Caco-2 (cell line): ENCODE results near the gene OVOL1. TPM values are rescaled to one million over a fixed set of nuclear protein-coding genes. Genes with fewer than 3 reads are reported as not detected.
A peak's percentile ranks its signal among the peaks of the same experiment; 100 is the strongest.

Experiments used
- BruUV-seq: library from RNA; stranded (reverse); fragments of 400-500 nt; replicated peaks from 2 replicates; lab custom pipeline; 2021; lab: Mats Ljungman, UMichigan
- CTCF ChIA-PET: fragments of 300-600 bp; sonication (Branson Sonifier 250); formaldehyde crosslinking; loops from one replicate; lab custom pipeline; 2022; ENCODE audit warnings: antibody characterized with exemption; lab: Charles Lee
- POLR2A ChIA-PET: fragments of 300-600 bp; sonication (Branson Sonifier 250); formaldehyde crosslinking; loops from one replicate; lab custom pipeline; 2022; ENCODE audit warnings: antibody characterized with exemption; lab: Charles Lee
- DNase-seq, 2 experiments: peaks; one replicate each; pipeline versions ENCODE4 v3.0.0 to v3.0.0-alpha.2; 2020 to 2022
- H3K27me3 ChIP-seq: replicated peaks from 2 replicates; pipeline ENCODE4 v1.6.0; 2011; ENCODE audit warnings: low read length; ENCODE audit not compliant: control insufficient read depth, insufficient read depth
- H3K36me3 ChIP-seq: 2 replicates; pipeline ENCODE4 v1.5.1; 2011; ENCODE audit warnings: low read length; ENCODE audit not compliant: control insufficient read depth, insufficient read depth
- H3K4me1 ChIP-seq: fragments of 250-450 bp; sonication (Bioruptor Pico); 2 replicates; pipeline ENCODE4 v1.5.1; 2020; ENCODE audit warnings: mild to moderate bottlenecking
- H3K4me3 ChIP-seq: 2 replicates; pipeline ENCODE4 v1.5.1; 2011; ENCODE audit warnings: low read depth, mild to moderate bottlenecking, control low read depth, low read length
- H3K9me3 ChIP-seq: fragments of 250-450 bp; sonication (Bioruptor Pico); 2 replicates; pipeline ENCODE4 v1.5.1; 2020; ENCODE audit warnings: mild to moderate bottlenecking, moderate library complexity
- H3K27ac Mint-ChIP-seq: one replicate; pipeline ENCODE4 v1.8.0; 2022; ENCODE audit warnings: mixed read lengths; ENCODE audit not compliant: unreplicated experiment
- H3K27me3 Mint-ChIP-seq: one replicate; pipeline ENCODE4 v1.8.0; 2022; ENCODE audit warnings: mixed read lengths; ENCODE audit not compliant: insufficient read depth, unreplicated experiment
- H3K36me3 Mint-ChIP-seq: one replicate; pipeline ENCODE4 v1.8.0; 2022; ENCODE audit warnings: mild to moderate bottlenecking, mixed read lengths; ENCODE audit not compliant: insufficient read depth, unreplicated experiment
- H3K4me1 Mint-ChIP-seq: one replicate; pipeline ENCODE4 v1.8.0; 2022; ENCODE audit warnings: low read depth, mixed read lengths; ENCODE audit not compliant: unreplicated experiment
- H3K4me3 Mint-ChIP-seq: one replicate; pipeline ENCODE4 v1.8.0; 2022; ENCODE audit warnings: mild to moderate bottlenecking, moderate library complexity, mixed read lengths; ENCODE audit not compliant: unreplicated experiment
- H3K9me3 Mint-ChIP-seq: one replicate; pipeline ENCODE4 v1.8.0; 2022; ENCODE audit warnings: mixed read lengths; ENCODE audit not compliant: unreplicated experiment
- CTCF ChIP-seq, 2 experiments: fragments of 200-600 bp in 1 of 2; IDR thresholded peaks; 1 replicate in 1 of 2; 2 replicates in 1 of 2; pipeline versions ENCODE4 v1.5.1 to v1.8.0; 2011 to 2022; ENCODE audit warnings: antibody characterized with exemption in 1 of 2, control low read depth in 1 of 2, inconsistent platforms in 1 of 2, low read depth in 1 of 2, low read length in 1 of 2, mild to moderate bottlenecking in 1 of 2, moderate library complexity in 1 of 2; ENCODE audit not compliant: insufficient read depth in 1 of 2, severe bottlenecking in 1 of 2, unreplicated experiment in 1 of 2
- intact Hi-C: fragments of 100-400 bp; cut with micrococcal nuclease; formaldehyde crosslinking; loops from one replicate; pipeline ENCODE4 v1.10.0; 2022; ENCODE audit not compliant: unreplicated experiment
- total RNA-seq: library from RNA; stranded (reverse); gene quantifications from 2 replicates; pipeline ENCODE4 v1.2.3, GENCODE V29; 2022

The OVOL1 gene
- total RNA-seq, 1 experiment from 2014 or later = 21.2 TPM

- Mint-ChIP-seq H3K27me3 (no peaks in the 10 kb centered on the region), H3K9me3 (peaks cover 9% of the 10 kb centered on the region), H3K4me3 (no peak overlapping the region), H3K27ac (peak overlapping the region; percentile 76), H3K36me3 (peaks cover 12% of the 10 kb centered on the region), H3K4me1 (peaks cover 39% of the 10 kb centered on the region)
- CTCF ChIA-PET = interaction anchor here (0.6 to 1.5 kb wide), 4 partner anchors 34 to 1011 kb away, joined by 3 to 5 read pairs (median 4); partner anchors contain the start of genes FIBP and KAT5
- DNase-seq = no peak
- Histone ChIP-seq H3K27me3 (no peaks in the 10 kb centered on the region), H3K9me3 (no peaks in the 10 kb centered on the region), H3K4me1 (peaks cover 38% of the 10 kb centered on the region), H3K36me3 (no peaks in the 10 kb centered on the region), H3K4me3 (no peak overlapping the region)
- intact Hi-C loops = no loop called here
- POLR2A ChIA-PET = interaction anchor here (0.9 kb wide), 1 partner anchor 102 kb away, joined by 3 read pairs; the partner anchor contains the start of gene KAT5
- no peak for TF ChIP-seq CTCF (IDR thresholded peaks at IDR 0.05; ENCODE audit: insufficient read depth in 1 of 2, low read depth in 1 of 2, low read length in 1 of 2, severe bottlenecking in 1 of 2, unreplicated experiment in 1 of 2)
- no TSS peak for BruUV-seq
These were observed 27.5 kb downstream of the OVOL1 start for GRCh38 chr11:65814131-65814985.

DNA sequence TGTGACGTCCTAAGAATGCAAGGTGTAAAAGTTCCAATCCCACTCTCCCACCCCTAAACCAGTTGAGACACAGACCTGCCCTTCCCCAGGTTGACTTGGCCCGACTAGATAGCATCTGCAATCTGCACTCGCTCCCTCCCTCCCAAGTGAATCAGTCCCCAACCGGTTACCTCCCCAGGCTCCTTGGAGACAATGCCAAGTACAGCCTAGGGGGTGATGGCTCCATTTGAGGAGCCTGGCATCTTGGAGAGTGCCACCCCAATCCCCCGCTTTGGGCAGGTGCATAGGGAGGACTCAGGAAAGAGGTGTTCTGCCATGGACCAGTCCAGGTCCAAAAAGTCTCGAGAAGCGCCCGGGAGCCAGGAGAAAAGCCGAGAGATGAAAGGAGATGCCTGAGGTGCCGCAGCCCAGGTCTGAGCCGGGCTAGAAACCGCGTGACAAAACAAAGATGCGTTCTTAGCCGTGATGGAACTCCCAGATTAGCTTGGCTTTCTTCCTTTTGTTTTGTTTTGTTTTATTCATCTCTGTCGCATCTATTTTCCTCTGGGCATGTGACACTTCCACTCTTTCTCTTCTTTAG is 28.2 kb downstream of the OVOL1 start:
- Mint-ChIP-seq H3K36me3 (peaks cover 12% of the 10 kb centered on the region), H3K27me3 (no peaks in the 10 kb centered on the region), H3K27ac (peak overlapping the region; percentile 76), H3K4me1 (peaks cover 39% of the 10 kb centered on the region), H3K9me3 (peaks cover 9% of the 10 kb centered on the region), H3K4me3 (peak overlapping the region; percentile 42)
- POLR2A ChIA-PET = no interaction called here
- peak; percentile 22 to 54 for DNase-seq
- Histone ChIP-seq H3K27me3 (no peaks in the 10 kb centered on the region), H3K4me3 (no peak overlapping the region), H3K4me1 (peaks cover 38% of the 10 kb centered on the region), H3K9me3 (no peaks in the 10 kb centered on the region), H3K36me3 (no peaks in the 10 kb centered on the region)
- CTCF ChIA-PET = interaction anchor here (1.5 kb wide), 1 partner anchor 35 kb away, joined by 3 read pairs; no protein-coding TSS in a partner anchor
- intact Hi-C loops = no loop called here
- TF ChIP-seq CTCF (IDR thresholded peaks at IDR 0.05; ENCODE audit: insufficient read depth in 1 of 2, low read depth in 1 of 2, low read length in 1 of 2, severe bottlenecking in 1 of 2, unreplicated experiment in 1 of 2) = no peak
- TSS peak; percentile 65 for BruUV-seq

GRCh38 chr11:65816696-65817095 is 29.8 kb downstream of the OVOL1 start:
- H3K4me3 Mint-ChIP-seq = peak overlapping the region; percentile 83
- Histone ChIP-seq H3K9me3 (no peaks in the 10 kb centered on the region), H3K4me1 (peaks cover 38% of the 10 kb centered on the region), H3K27me3 (no peaks in the 10 kb centered on the region), H3K36me3 (no peaks in the 10 kb centered on the region), H3K4me3 (no peak overlapping the region)
- BruUV-seq = no TSS peak
- H3K27me3 Mint-ChIP-seq = no peaks in the 10 kb centered on the region
- intact Hi-C loops = loop anchor here (2.0 kb wide), 1 partner anchor 36 kb away; the partner anchor contains the start of gene AP5B1
- H3K36me3 Mint-ChIP-seq = peaks cover 12% of the 10 kb centered on the region
- ChIA-PET CTCF (interaction anchor here (1.3 to 3.5 kb wide), 5 partner anchors 36 to 105 kb away, joined by 12 to 41 read pairs (median 17); partner anchors contain the start of genes AP5B1, FIBP, KAT5 and RNASEH2C), POLR2A (interaction anchor here (0.6 to 1.7 kb wide), 4 partner anchors 29 to 105 kb away, joined by 3 to 27 read pairs (median 5); partner anchors contain the start of gene KAT5)
- peaks cover 33% of the 10 kb centered on the region for H3K4me1 Mint-ChIP-seq
- no peak for DNase-seq
- H3K27ac Mint-ChIP-seq = peak overlapping the region; percentile 85
- H3K9me3 Mint-ChIP-seq = peaks cover 9% of the 10 kb centered on the region
- no peak for TF ChIP-seq CTCF (IDR thresholded peaks at IDR 0.05; ENCODE audit: insufficient read depth in 1 of 2, low read depth in 1 of 2, low read length in 1 of 2, severe bottlenecking in 1 of 2, unreplicated experiment in 1 of 2)
